Left ventricle myocardium inferior (tissue), 1 donor: ENCODE measurements around the gene CPT1B. TPM values are rescaled to one million over a fixed set of nuclear protein-coding genes. Genes with fewer than 3 reads are reported as not detected.

Source experiments
- DNase-seq: peaks from one replicate; pipeline ENCODE4 v3.0.0-alpha.2; 2020
- H3K27ac ChIP-seq: fragments of 200-600 bp; replicated peaks from 2 replicates; pipeline ENCODE4 v1.8.0; 2021
- H3K27me3 ChIP-seq: fragments of 200-600 bp; 2 replicates; pipeline ENCODE4 v1.8.0; 2021; ENCODE audit warnings: low read depth
- H3K36me3 ChIP-seq: fragments of 200-600 bp; 2 replicates; pipeline ENCODE4 v1.8.0; 2021
- H3K4me1 ChIP-seq: fragments of 200-600 bp; 2 replicates; pipeline ENCODE4 v1.8.0; 2021
- H3K4me3 ChIP-seq: fragments of 200-600 bp; 2 replicates; pipeline ENCODE4 v1.8.0; 2021; ENCODE audit warnings: mild to moderate bottlenecking, moderate library complexity
- H3K9me3 ChIP-seq: fragments of 200-600 bp; replicated peaks from 2 replicates; pipeline ENCODE4 v1.8.0; 2021
- intact Hi-C: fragments of 100-400 bp; cut with micrococcal nuclease; formaldehyde crosslinking; loops from one replicate; pipeline ENCODE4 v1.11.0; 2022
- total RNA-seq: library from RNA; stranded (reverse); fragmentation: NEBNext Ultra II Directional; extraction: Animal tissue kit (Norgen Biotek cat#: 25700); gene quantifications from one replicate; pipeline ENCODE4 v1.2.1, GENCODE V29; 2021
- TF ChIP-seq, protein P1 (sequence below): fragments of 200-600 bp; IDR thresholded peaks from 2 replicates; pipeline ENCODE4 v1.8.0; 2021; ENCODE audit warnings: antibody characterized with exemption, mild to moderate bottlenecking, borderline replicate concordance
- donor health status: DM: no; HTN: yes; CAD: no; lungs with severe emphysema.

Gene CPT1B
- total RNA-seq, 1 donor from 2014 or later, result 394 TPM

DNA sequence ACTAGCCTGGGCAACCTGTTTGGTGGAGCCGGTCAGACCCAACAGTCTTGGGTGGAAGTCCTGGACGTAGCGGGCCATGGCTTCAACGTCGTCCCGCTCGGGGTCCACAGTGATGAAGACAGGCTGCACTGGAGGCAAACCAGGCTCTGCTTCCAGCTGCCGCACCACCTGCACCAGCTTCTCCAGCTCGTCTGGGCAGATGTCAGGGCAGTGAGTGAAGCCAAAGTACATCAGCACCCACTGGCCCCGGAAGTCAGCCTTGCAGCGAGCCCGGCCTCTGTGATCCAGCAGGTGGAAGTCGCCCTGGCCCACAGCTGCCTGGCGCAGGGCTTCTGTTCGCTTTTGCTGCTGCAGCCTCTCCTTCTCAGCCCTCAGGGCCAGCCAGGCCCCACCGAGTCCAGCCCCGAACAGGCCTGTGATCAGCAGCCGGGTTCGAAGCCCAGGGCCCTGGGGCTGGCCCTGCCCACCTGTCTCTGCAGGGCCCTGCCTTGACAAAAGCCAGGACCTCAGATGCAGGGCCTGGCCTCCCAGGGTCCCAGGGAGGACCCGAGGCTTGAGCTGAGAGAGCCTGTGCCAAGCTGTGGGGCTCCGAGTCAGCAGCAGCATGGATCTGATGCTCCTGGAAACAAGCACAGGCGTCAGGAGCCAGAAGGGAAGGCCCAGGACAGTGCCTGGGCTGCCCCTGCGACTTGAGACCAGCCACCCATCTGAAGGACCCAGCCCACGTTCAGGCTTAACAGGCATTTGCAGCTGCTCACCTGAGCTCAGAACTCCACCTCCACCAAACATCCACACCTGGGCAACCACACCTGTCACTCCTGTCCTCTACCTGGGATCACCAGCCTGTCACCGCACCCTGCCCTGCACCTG lies 54.2 kb downstream of the CPT1B start:
- H3K4me3 ChIP-seq, result peak overlapping the region; percentile 79
- no peak for DNase-seq
- peaks cover 54% of the 10 kb centered on the region for H3K4me1 ChIP-seq
- H3K36me3 ChIP-seq, result peaks cover 50% of the 10 kb centered on the region
- peak overlapping the region; percentile 97 for H3K27ac ChIP-seq
- H3K27me3 ChIP-seq, result peaks cover under 1% of the 10 kb centered on the region
- intact Hi-C loops, result no loop called here
- H3K9me3 ChIP-seq, result no peaks in the 10 kb centered on the region
- TF ChIP-seq, protein P1, sequence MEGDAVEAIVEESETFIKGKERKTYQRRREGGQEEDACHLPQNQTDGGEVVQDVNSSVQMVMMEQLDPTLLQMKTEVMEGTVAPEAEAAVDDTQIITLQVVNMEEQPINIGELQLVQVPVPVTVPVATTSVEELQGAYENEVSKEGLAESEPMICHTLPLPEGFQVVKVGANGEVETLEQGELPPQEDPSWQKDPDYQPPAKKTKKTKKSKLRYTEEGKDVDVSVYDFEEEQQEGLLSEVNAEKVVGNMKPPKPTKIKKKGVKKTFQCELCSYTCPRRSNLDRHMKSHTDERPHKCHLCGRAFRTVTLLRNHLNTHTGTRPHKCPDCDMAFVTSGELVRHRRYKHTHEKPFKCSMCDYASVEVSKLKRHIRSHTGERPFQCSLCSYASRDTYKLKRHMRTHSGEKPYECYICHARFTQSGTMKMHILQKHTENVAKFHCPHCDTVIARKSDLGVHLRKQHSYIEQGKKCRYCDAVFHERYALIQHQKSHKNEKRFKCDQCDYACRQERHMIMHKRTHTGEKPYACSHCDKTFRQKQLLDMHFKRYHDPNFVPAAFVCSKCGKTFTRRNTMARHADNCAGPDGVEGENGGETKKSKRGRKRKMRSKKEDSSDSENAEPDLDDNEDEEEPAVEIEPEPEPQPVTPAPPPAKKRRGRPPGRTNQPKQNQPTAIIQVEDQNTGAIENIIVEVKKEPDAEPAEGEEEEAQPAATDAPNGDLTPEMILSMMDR, result no peak

DNA sequence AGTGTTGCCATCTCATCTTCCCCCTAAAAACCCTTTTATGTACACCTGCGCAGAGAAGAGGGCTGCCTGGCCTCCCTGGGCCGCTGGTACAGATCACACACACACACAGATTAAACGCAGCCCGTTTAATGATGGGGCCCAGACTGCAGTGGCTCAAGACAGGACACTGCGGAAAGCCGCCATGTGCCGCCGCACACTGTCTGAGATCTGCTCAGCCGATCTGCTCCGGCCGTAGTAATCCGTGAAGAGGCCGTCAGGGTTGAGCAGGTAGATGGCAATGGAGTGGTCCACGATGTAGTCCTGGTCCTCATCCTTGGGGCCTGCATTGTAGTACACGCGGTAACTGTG lies 54.8 kb downstream of the CPT1B start:
- intact Hi-C loops, result no loop called here
- DNase-seq, result no peak
- peaks cover 56% of the 10 kb centered on the region for H3K36me3 ChIP-seq
- H3K27ac ChIP-seq, result no peak overlapping the region
- H3K27me3 ChIP-seq, result no peaks in the 10 kb centered on the region
- H3K4me1 ChIP-seq, result peaks cover 48% of the 10 kb centered on the region
- no peak overlapping the region for H3K4me3 ChIP-seq
- H3K9me3 ChIP-seq, result no peaks in the 10 kb centered on the region
- TF ChIP-seq, protein P1, result no peak

DNA sequence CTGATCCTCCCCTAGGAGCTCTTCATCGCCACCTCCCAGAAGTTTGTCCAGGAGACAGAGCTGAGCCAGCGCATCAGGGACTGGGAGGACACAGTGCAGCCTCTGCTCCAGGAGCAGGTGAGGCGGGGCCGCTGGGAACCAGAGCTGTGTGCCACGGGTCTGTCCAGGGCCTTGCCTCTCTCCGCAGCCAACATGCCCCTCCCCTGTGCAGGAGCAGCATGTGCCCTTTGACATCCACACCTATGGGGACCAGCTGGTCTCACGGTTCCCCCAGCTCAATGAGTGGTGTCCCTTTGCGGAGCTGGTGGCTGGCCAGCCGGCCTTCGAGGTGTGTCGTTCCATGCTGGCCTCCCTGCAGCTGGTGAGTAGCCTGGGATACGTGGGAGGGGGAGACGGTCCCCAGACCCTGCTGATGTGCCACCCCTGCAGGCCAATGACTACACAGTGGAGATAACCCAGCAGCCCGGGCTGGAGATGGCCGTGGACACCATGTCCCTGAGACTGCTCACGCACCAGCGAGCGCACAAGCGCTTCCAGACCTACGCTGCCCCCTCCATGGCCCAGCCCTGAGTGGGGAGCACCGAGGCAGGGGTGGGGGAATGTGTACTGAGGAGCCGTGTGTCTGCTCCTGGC lies 55.3 kb downstream of the CPT1B start:
- Histone ChIP-seq H3K27ac (no peak overlapping the region), H3K4me3 (no peak overlapping the region), H3K9me3 (no peaks in the 10 kb centered on the region), H3K36me3 (peaks cover 61% of the 10 kb centered on the region), H3K27me3 (no peaks in the 10 kb centered on the region), H3K4me1 (peaks cover 44% of the 10 kb centered on the region)
- no peak for DNase-seq
- intact Hi-C loops, result no loop called here
- TF ChIP-seq, protein P1, result no peak

DNA sequence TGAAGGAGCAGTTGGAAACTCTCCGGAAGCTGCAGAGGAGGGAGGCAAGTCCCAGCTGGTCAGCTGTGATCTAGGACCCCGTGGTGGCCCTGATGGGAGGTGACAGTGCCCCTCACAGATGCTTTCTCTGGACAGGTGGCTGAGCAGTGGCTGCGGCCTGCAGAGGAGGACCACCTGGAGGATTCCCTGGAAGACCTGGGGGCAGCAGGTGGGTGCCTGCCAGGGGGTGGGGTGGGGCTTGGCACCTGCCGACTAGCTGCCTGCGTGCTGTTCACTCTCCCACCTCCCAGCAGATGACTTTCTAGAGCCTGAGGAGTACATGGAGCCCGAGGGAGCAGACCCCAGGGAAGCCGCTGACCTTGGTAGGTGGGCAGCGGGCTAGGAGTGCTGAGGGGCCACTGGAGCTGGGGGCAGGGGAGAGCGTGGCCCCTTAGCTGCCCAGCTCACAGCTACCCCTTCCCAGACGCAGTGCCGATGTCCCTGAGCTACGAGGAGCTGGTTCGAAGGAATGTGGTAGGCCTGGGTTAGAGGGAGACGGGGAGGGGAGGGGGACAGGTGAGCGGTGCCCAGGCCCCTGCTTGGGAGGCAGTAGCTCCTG lies 55.9 kb downstream of the CPT1B start:
- Histone ChIP-seq H3K4me1 (peaks cover 38% of the 10 kb centered on the region), H3K27ac (no peak overlapping the region), H3K9me3 (no peaks in the 10 kb centered on the region), H3K36me3 (peaks cover 67% of the 10 kb centered on the region), H3K27me3 (no peaks in the 10 kb centered on the region), H3K4me3 (no peak overlapping the region)
- no peak for DNase-seq
- TF ChIP-seq, protein P1, result no peak
- intact Hi-C loops, result no loop called here

DNA sequence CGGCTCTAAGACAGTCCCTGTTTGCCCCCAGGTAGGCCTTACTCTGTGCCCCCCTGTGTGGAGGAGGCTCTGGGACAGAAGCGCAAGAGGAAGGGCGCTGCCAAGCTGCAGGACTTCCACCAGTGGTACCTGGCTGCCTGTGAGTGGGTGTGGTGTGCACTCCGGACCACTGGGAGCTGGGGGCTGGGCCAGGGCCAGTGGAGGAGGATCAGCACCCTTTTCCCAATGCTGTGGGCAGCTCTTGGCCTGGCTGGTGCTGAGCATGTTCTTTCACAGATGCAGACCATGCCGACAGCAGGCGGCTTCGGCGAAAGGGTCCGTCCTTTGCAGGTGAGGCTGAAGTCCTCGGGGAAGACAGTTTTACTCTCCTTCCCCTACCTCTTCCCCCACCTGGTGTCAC lies 56.5 kb downstream of the CPT1B start:
- no peaks in the 10 kb centered on the region for H3K27me3 ChIP-seq
- no peak overlapping the region for H3K4me3 ChIP-seq
- no peak for DNase-seq
- H3K27ac ChIP-seq, result no peak overlapping the region
- no peaks in the 10 kb centered on the region for H3K9me3 ChIP-seq
- TF ChIP-seq, protein P1, result no peak
- H3K36me3 ChIP-seq, result peaks cover 72% of the 10 kb centered on the region
- peaks cover 32% of the 10 kb centered on the region for H3K4me1 ChIP-seq
- intact Hi-C loops, result no loop called here
